SH-SY5Y (cell line): Measurements from ENCODE around the gene SLC28A1.

Experiments
- GATA2 ChIP-seq: IDR thresholded peaks from 2 replicates; pipeline ENCODE4 v1.6.1; 2011; ENCODE audit warnings: mild to moderate bottlenecking, low read depth, low read length
- GATA3 ChIP-seq: IDR thresholded peaks from 2 replicates; pipeline ENCODE4 v1.6.1; 2011; ENCODE audit warnings: low read depth, mild to moderate bottlenecking, low read length, moderate library complexity

SLC28A1 gene

DNA sequence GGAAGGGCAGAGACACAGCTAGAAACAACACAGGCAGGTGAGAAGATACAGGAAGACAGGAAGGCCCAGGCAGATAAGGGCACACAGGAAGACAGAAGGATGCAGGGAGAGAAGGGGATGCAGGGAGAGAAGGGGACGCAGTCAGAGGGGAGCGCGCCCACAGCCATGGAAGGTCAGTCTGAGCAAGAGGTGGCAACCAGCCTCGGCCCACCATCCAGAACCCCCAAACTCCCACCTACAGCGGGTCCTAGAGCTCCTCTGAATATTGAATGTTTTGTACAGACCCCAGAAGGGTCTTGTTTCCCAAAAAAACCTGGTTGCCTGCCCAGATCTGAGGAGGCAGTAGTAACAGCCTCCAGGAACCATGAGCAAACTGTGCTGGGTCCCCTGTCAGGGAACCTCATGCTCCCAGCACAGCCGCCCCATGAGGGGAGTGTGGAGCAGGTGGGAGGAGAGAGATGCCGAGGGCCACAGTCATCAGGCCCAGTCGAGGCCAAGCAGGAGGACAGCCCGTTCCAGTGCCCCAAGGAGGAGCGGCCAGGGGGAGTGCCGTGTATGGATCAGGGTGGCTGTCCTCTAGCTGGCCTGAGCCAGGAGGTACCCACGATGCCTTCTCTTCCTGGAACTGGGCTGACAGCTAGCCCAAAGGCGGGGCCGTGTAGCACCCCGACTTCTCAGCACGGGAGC lies 27.6 kb upstream of the SLC28A1 start:
- TF ChIP-seq GATA2 (no peak), GATA3 (no peak)

DNA sequence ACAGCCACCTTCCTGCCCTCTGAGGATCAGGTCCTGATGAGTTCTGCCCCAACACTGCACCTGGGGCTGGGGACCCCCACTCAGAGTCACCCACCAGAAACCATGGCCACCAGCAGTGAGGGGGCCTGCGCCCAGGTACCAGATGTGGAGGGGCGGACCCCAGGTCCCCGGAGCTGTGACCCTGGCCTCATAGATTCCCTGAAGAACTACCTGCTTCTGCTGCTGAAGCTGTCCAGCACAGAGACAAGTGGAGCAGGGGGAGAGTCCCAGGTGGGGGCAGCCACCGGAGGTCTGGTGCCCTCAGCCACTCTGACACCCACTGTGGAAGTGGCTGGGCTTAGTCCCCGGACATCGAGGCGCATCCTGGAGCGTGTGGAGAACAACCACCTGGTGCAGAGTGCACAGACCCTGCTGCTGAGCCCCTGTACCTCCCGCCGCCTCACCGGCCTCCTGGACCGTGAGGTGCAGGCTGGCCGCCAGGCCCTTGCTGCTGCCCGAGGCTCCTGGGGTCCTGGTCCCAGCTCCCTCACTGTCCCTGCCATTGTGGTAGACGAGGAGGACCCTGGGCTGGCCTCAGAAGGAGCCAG lies 27.0 kb upstream of the SLC28A1 start:
- TF ChIP-seq GATA3 = no peak

DNA sequence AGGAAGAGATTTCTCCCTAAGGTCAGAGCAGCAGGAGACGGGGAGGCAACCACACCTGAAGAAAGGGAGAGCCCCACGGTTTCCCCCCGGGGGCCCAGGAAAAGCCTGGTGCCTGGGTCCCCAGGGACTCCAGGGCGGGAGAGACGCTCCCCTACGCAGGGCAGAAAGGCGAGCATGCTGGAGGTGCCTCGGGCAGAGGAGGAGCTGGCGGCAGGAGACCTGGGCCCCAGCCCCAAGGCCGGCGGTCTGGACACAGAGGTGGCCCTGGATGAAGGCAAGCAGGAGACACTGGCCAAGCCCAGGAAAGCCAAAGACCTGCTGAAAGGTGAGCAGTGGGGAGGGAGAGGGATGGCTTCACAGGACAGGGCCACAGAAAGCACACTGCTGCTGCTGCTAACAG lies 26.2 kb upstream of the SLC28A1 start:
- TF ChIP-seq GATA3 (no peak), GATA2 (no peak)

DNA sequence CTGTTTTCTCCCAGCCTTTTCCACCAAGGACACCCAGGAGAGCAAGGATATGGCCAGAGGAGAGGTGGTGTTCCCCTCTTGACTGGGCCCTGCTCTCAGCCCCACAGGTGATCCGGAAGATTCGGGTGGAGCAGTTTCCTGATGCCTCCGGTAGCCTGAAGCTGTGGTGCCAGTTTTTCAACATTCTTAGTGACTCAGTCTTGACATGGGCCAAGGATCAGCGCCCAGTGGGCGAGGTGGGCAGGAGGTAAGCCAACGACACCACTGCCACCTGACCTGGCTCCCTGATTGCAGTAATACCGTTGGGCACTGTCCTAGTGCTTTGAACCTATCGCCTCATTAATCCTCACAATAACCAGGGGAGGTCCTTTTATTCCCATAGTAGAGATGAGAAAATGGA lies 25.3 kb upstream of the SLC28A1 start:
- TF ChIP-seq GATA2 (no peak), GATA3 (no peak)

DNA sequence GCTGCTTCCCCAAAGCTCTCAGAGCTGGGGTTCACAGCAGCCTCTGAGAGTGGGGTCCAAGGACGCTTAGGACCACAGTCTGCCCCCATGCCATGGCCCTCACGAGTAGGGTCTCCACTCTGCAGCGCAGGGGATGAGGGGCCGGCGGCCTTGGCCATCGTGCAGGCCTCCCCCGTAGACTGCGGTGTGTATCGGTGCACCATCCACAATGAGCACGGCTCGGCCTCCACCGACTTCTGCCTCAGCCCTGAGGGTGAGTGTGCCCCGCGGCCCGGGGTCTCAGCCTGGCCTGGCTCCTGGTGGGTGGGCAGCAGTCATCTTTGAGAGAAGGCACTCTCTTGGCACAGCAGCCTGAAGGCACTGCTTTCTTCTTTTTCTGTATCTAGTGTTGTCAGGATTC lies 24.8 kb upstream of the SLC28A1 start:
- no peak for TF ChIP-seq GATA2
- TF ChIP-seq GATA3 = no peak

DNA sequence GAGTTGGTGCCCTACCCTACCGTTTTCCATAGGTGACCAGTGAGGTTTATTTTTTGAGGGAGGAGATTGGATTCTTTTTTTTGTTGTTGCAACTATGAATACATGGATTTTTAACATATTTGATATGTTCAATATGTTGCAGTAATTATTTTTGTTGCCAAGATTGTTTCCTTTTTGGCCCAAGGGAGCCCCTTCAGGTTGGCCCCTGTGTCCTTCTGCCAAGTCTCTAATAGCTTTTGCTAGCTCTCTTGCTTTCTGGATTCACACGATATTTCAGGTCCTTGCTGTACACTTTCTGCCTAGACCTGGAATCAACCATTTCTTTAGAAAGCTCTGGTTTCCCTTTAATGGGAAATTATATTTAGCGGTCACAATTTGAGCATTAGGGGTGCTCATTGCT lies 22.7 kb upstream of the SLC28A1 start:
- no peak for TF ChIP-seq GATA2
- TF ChIP-seq GATA3 = no peak

DNA sequence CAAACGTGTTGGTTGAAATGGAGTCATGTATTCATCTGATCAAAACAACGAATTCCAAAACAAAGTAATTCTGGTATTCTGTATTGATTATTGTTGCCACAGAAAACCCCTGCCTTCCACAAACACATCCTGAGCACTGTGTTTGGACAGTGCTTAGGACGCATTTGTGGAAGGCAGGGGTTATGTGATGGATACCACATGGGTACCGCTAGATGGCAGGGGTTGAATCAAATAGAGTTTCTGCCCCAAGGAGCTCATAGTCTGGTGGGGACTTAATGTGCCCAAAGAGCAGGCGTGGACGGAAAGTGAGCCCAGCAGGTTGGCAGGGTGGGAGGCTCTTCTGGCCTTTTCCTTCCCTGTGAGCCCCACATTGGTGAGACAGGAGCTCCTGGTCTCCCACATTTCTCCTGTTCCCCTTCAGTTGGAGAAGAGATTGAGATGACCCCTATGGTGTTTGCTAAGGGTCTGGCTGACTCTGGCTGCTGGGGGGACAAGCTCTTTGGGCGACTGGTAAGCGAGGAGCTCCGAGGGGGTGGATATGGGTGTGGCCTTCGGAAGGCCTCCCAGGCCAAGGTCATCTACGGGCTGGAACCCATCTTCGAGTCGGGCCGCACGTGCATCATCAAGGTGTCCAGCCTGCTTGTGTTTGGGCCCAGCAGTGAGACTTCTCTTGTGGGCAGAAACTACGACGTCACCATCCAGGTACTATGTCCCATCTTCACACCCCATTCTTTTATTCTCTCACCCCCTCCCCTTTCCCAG lies 22.1 kb upstream of the SLC28A1 start:
- no peak for TF ChIP-seq GATA3
- TF ChIP-seq GATA2 = no peak

DNA sequence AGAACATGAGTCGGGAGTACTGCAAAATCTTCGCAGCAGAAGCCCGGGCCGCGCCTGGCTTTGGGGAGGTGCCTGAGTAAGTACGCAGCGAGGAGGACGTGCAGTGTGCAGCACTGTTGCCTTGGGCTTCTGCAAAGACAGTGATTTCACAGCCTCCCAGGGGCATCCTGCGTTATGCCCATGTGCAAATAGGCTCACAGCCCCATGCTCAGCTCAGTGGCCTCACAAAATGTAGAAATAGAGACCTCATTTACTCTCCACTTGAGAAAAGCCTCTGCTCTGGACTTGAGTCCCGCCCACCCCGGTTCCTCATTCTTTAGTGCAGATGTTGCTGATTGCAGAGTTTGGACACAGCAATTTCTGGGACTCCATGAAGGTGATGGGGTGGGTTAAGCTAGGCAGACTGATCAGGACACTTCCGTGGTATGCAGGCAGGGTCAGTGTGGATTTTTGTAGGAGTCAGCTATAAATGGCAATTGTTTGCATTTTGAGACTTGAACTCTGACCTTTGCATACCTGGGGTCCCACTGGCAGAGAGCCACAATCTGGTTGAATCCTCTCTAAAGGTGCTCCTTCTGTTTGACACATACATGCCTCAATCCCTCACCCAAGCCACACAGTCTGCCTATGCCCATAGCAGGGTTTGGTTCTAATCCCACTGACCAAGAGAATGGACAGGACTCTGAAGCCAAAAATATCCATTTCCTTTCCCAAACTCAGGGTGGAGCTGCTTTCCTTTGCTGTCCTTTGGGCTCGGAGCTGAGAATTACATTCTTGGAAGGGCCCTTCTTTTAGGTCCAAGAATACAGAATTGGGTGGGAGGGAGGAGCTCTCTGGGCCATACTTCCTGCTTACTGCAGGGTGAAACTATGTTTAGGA lies 20.7 kb upstream of the SLC28A1 start:
- TF ChIP-seq GATA2 = no peak
- no peak for TF ChIP-seq GATA3

DNA sequence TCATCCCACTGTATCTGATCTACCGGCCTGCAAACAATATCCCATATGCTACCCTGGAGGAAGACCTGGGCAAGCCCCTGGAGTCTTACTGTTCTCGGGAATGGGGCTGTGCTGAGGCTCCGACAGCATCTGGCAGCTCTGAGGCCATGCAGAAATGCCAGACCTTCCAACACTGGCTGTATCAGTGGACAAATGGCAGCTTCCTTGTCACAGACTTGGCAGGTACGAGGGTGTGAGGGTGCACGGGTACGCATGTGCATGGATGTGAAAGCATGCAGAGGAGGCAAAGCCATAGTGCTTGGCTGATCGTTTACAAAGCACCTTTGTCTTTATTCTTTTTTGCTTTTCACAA lies 20.0 kb upstream of the SLC28A1 start:
- TF ChIP-seq GATA2 (no peak), GATA3 (no peak)

DNA sequence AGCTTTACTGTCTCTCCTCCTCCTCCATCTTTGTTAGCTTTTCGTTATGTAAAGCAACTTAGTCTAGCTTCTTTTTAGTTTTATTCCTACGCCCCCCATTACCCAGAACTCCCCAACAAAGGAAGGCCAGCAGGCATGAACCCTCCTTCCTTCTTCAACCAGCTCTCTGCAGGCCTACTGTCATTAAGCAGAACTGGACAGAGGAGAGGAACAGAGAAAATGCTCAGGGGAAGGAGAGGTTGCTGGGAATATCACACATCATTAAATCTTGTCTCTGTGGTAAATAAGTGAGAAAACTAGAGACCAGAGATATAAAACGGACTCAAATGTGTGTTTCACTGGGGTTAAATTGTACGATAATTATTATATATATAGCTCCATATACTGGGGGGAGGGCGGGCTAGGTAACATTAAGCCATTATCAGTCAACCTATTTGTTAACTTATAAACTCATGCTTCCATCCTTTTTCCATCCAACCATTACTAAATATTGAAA lies 19.3 kb upstream of the SLC28A1 start:
- TF ChIP-seq GATA2 (no peak), GATA3 (no peak)

DNA sequence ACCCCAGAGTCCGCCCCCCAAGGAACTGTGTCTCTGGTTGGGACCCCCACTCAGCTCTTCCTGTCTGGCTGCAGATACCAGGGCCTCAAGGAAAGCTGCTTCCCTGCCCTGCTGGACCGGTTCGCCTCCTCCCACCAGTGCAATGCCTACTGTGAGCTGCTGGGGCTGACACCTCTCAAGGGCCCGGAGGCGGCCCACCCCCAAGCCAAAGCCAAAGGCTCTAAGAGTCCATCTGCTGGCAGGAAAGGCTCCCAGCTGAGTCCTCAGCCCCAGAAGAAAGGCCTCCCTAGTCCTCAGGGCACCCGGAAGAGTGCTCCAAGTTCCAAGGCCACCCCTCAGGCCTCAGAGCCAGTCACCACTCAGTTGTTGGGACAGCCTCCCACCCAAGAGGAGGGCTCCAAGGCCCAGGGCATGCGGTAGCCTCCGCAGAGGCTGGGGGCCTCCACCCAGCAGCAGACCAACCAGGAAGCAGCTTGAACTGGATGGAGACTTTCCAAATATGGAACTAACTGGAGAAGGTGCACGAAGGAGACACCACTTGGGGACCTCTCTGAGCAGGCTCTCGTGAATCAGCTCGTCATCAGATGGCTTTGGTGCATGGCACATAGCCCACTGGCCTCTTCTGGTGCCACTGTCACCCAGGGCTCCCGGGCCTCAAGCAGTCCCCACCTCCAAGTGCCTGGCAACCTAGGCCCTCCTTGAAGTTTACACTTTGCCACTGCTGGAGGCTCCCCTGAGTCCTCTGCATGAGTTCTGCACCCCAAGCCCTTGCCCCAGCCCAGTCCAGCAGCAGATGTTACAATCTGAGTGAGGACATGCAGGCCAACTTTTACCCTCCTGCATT lies 16.2 kb upstream of the SLC28A1 start:
- TF ChIP-seq GATA3 (no peak), GATA2 (no peak)

DNA sequence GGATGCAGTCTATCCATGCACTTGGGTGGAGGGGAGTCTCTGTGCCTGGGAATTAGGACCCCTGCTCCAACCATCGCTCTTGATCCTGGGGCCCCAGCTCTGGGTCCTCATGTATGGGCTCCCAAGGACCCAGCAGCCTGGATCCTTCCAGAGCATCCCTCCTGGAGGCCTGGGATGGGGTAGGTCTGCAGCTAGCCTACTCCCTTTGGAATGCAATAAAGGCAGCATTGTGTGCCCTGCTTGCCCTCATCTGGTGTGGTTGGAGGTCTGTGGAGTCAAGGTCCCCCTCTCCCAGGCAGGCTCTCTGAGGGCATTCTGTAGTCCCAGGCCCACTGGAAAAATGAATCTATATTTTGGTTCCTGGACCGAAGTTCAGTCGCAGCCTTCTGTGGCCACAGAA lies 15.0 kb upstream of the SLC28A1 start:
- TF ChIP-seq GATA3 = no peak
- TF ChIP-seq GATA2 = no peak

DNA sequence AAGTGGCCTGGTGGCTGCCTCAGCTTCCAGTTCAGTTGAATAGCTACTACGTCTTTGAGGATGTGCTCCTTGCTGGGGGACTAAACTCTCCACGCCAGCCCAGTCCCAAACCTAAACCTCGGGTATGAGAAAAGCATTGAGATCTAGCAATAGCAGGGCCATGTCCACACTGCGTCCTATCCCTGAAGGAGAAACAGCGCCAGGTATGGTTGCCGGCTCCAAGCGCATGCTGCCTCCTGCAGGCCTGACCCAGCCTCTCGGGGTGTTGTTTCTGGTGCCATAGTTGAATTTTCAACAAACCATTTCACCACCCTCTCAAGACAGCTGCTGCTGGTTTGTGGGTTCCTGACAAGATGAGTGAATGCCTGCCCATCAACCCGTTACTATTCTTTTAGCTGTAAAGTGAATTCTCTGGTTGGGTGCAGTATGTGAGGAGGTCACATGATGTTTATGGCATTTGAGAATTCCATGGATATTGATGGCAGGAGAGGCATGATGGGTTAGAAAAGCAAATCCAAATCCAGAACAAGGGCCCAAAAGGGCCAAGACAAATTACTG lies 13.0 kb upstream of the SLC28A1 start:
- TF ChIP-seq GATA2 = no peak
- TF ChIP-seq GATA3 = no peak
